Activated naive CD8-positive, alpha-beta T cell treated with anti-CD3 and anti-CD28 coated beads, Interleukin-2, amount 50 U/mL, for 24 hours (primary cell): ENCODE data around the gene UAP1L1.
"Not testable (repeated sequence)": the region's sequence is repeated elsewhere in the genome, so short reads cannot be mapped to it uniquely, and the experiment has no call there.

ENCODE experiments used
- ATAC-seq: fragments of 150-1000 bp; cut with Tn5 transposase; one replicate; pipeline ENCODE4 v1.10.0; 2021
- DNase-seq: peaks from one replicate; pipeline ENCODE4 v3.0.0; 2021
- H3K27ac Mint-ChIP-seq: one replicate; pipeline ENCODE4 v1.8.0; 2021; ENCODE audit warnings: mild to moderate bottlenecking, mixed read lengths
- H3K27me3 Mint-ChIP-seq: one replicate; pipeline ENCODE4 v1.8.0; 2021; ENCODE audit warnings: mixed read lengths
- H3K36me3 Mint-ChIP-seq: one replicate; pipeline ENCODE4 v1.8.0; 2021; ENCODE audit warnings: low read depth, mixed read lengths
- H3K4me1 Mint-ChIP-seq: one replicate; pipeline ENCODE4 v1.8.0; 2021; ENCODE audit warnings: mixed read lengths
- H3K4me3 Mint-ChIP-seq: one replicate; pipeline ENCODE4 v1.8.0; 2021; ENCODE audit warnings: mild to moderate bottlenecking, moderate library complexity, mixed read lengths
- H3K9me3 Mint-ChIP-seq: one replicate; pipeline ENCODE4 v1.8.0; 2021; ENCODE audit warnings: mixed read lengths

Gene UAP1L1

DNA sequence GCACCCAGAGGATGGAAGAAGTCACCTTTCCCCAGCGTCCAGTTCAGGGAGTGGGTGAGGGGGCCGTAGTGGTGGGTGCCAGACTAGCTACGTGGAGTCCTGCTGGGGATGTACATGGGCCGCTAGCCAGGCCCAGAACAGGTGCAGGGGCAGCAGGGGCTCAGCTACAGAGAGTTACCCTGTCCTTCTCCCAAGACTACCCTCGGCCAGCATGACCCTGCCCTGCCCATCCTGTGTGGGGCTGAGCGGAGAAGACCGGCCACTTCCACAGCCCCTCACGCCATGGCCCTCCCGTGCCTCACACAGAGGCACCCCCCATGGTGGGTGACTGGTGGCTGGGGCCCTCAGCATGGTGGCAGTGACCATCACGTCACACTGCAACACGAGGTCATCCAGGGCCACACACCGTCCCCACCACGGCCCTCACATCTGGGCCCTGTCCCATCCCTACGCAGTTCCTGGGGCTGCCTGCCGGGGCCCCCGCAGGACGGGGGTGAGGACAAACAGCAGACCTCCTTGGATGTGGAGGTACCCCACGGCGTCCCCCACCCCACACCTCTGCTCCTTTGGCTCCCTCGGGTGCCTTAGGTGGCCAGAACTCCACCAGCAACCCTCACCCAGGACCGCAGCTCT is 38.2 kb downstream of the UAP1L1 start:
- Mint-ChIP-seq H3K4me1 (peaks cover 16% of the 10 kb centered on the region), H3K27ac (no peak overlapping the region), H3K4me3 (peak overlapping the region; percentile 21), H3K9me3 (no peaks in the 10 kb centered on the region), H3K36me3 (peaks cover 5% of the 10 kb centered on the region), H3K27me3 (no peaks in the 10 kb centered on the region)
- DNase-seq (no peak), ATAC-seq (no peak)

- H3K4me3 Mint-ChIP-seq, result no peak overlapping the region
- H3K27ac Mint-ChIP-seq, result no peak overlapping the region
- H3K9me3 Mint-ChIP-seq, result no peaks in the 10 kb centered on the region
These were observed 38.8 kb downstream of the UAP1L1 start for GRCh38 chr9:137116027-137116507.

DNA sequence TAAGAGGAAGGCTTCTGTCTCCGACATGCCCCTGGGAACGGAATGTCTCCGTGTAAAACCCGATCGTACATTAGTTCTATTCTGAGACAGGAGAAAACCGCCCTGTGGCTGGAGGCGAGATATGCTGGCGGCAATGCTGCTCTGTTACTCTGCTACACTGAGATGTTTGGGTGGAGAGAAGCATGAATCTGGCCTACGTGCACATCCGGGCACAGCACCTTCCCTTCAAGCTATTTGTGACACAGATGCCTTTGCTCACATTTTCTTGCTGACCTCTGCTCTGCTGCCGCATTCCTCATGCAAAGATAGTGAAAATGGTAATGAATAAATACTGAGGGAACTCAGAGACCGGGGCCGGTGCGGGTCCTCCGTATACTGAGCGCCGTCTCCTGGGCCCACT is 39.4 kb downstream of the UAP1L1 start:
- Mint-ChIP-seq H3K36me3 (peaks cover 2% of the 10 kb centered on the region), H3K4me1 (peaks cover 18% of the 10 kb centered on the region), H3K27me3 (no peaks in the 10 kb centered on the region), H3K27ac (no peak overlapping the region), H3K4me3 (no peak overlapping the region), H3K9me3 (no peaks in the 10 kb centered on the region)
- no peak for DNase-seq
- ATAC-seq, result no peak

More at GRCh38 chr9:137116027-137116507, 38.8 kb downstream of the UAP1L1 start:
- ATAC-seq (no peak), DNase-seq (no peak)
- peaks cover 2% of the 10 kb centered on the region for H3K36me3 Mint-ChIP-seq
- no peaks in the 10 kb centered on the region for H3K27me3 Mint-ChIP-seq
- peaks cover 16% of the 10 kb centered on the region for H3K4me1 Mint-ChIP-seq

DNA sequence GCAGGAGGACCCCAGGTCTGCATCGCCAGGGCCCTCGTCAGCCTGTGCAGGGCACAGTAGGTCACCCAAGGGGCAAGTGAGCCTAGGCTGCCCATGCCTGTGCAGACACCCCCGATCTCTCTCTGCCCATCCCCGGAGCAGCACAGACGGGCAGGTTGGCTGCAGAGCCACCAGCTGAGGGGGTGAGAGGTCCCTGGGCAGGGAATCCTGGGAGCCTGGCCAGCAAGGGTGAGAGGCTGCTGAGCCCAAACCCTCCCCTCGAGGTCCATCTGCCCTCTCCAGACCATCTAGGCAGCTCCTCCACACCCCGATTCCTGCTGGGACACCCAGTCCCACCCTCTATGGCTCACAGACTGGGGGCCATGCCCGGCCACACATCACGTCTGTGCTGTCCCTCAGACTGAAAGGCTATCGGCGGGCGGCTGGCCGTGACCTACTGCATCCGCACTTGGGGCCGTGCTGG is 40.0 kb downstream of the UAP1L1 start:
- Mint-ChIP-seq H3K27me3 (no peaks in the 10 kb centered on the region), H3K36me3 (peaks cover 2% of the 10 kb centered on the region), H3K27ac (no peak overlapping the region), H3K4me3 (no peak overlapping the region), H3K4me1 (peaks cover 23% of the 10 kb centered on the region), H3K9me3 (no peaks in the 10 kb centered on the region)
- DNase-seq, result no peak
- ATAC-seq, result no peak

GRCh38 chr9:137118092-137118603 is 40.8 kb downstream of the UAP1L1 start:
- H3K9me3 Mint-ChIP-seq, H3K27ac Mint-ChIP-seq, H3K27me3 Mint-ChIP-seq, H3K4me3 Mint-ChIP-seq, H3K36me3 Mint-ChIP-seq, DNase-seq, ATAC-seq: not testable (repeated sequence)
- H3K4me1 Mint-ChIP-seq, result peaks cover 25% of the 10 kb centered on the region

- H3K4me3 Mint-ChIP-seq, H3K27ac Mint-ChIP-seq, ATAC-seq, H3K27me3 Mint-ChIP-seq, DNase-seq, H3K9me3 Mint-ChIP-seq, H3K36me3 Mint-ChIP-seq: not testable (repeated sequence)
- H3K4me1 Mint-ChIP-seq, result peaks cover 37% of the 10 kb centered on the region
These were observed 44.8 kb downstream of the UAP1L1 start for GRCh38 chr9:137121927-137122795.

- ATAC-seq, H3K27me3 Mint-ChIP-seq, H3K4me3 Mint-ChIP-seq, H3K9me3 Mint-ChIP-seq, DNase-seq, H3K27ac Mint-ChIP-seq, H3K36me3 Mint-ChIP-seq: not testable (repeated sequence)
- H3K4me1 Mint-ChIP-seq, result peaks cover 42% of the 10 kb centered on the region
These were observed 45.6 kb downstream of the UAP1L1 start for GRCh38 chr9:137122796-137123467.

GRCh38 chr9:137123468-137123837 is 46.1 kb downstream of the UAP1L1 start:
- peaks cover 8% of the 10 kb centered on the region for H3K36me3 Mint-ChIP-seq
- H3K27ac Mint-ChIP-seq, result no peak overlapping the region
- H3K4me1 Mint-ChIP-seq, result peaks cover 46% of the 10 kb centered on the region

GRCh38 chr9:137123952-137124462 is 46.7 kb downstream of the UAP1L1 start:
- not testable (repeated sequence) for H3K27ac Mint-ChIP-seq

More at GRCh38 chr9:137123468-137123837, 46.1 kb downstream of the UAP1L1 start:
- no peak for DNase-seq
- Mint-ChIP-seq H3K4me3 (no peak overlapping the region), H3K9me3 (no peaks in the 10 kb centered on the region), H3K27me3 (no peaks in the 10 kb centered on the region)
- no peak for ATAC-seq

GRCh38 chr9:137126786-137127185 is 49.5 kb downstream of the UAP1L1 start:
- H3K36me3 Mint-ChIP-seq, result peaks cover 12% of the 10 kb centered on the region
- peaks cover 4% of the 10 kb centered on the region for H3K27me3 Mint-ChIP-seq
- peak overlapping the region; percentile 91 for H3K27ac Mint-ChIP-seq
- H3K4me3 Mint-ChIP-seq, result peak overlapping the region; percentile 91
- H3K4me1 Mint-ChIP-seq, result peaks cover 42% of the 10 kb centered on the region
- no peaks in the 10 kb centered on the region for H3K9me3 Mint-ChIP-seq
- DNase-seq, result no peak
- ATAC-seq, result no peak

More at GRCh38 chr9:137123952-137124462, 46.7 kb downstream of the UAP1L1 start:
- H3K9me3 Mint-ChIP-seq, DNase-seq, H3K4me3 Mint-ChIP-seq, H3K27me3 Mint-ChIP-seq, ATAC-seq: not testable (repeated sequence)
- H3K36me3 Mint-ChIP-seq, result peaks cover 12% of the 10 kb centered on the region
- H3K4me1 Mint-ChIP-seq, result peaks cover 47% of the 10 kb centered on the region

DNA sequence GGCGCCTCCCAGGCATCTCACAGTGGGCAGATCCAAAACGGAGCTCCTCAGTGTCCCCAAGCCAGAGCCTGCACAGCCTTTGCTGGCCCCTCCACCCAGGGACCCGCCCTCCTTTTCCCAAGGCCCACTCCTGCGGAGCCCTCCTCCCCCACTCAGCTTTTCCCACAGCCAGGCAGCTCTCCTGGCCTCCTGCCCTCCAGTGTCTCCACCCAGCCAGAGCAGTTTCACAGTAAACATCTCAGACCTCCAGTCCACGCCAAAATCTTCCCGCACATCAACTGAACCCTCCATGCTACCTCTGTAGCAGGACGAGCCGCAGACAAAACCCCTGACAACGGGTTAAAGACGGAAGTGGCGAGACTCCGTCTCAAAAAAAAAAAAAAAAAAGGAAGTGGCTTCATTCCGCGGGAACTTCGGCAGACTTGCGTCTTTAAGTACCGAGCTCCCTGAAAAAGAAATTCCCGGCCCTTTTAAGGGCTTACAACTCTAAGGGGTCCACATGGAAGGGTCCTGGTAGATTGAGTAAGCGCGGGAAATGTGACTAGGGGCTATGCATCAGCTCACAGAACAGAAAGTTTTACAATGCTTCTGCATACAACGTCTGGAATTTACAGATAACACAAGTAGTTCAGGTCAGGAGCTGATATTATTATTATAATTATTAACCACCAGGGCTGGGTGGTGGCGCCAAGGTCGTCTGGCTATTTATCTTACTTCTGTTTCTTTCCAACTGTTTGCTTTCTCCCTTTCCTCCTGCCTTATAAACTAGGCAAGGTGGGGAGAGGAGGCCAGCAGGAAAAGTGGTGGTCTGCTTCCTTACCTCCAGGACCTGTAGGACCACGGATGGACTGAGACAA is 50.2 kb downstream of the UAP1L1 start:
- Mint-ChIP-seq H3K36me3 (peaks cover 12% of the 10 kb centered on the region), H3K27me3 (peaks cover 4% of the 10 kb centered on the region), H3K4me3 (peak overlapping the region; percentile 91), H3K27ac (peak overlapping the region; percentile 91), H3K4me1 (peaks cover 35% of the 10 kb centered on the region), H3K9me3 (no peaks in the 10 kb centered on the region)
- DNase-seq, result peak; percentile 28
- ATAC-seq, result no peak

- no peak for ATAC-seq
- peaks cover 12% of the 10 kb centered on the region for H3K36me3 Mint-ChIP-seq
These were observed 51.0 kb downstream of the UAP1L1 start for GRCh38 chr9:137128158-137128861.

GRCh38 chr9:137128862-137129455 is 51.6 kb downstream of the UAP1L1 start:
- Mint-ChIP-seq H3K9me3 (no peaks in the 10 kb centered on the region), H3K27ac (peak overlapping the region; percentile 91), H3K4me1 (peaks cover 28% of the 10 kb centered on the region), H3K27me3 (peaks cover 4% of the 10 kb centered on the region), H3K36me3 (peaks cover 12% of the 10 kb centered on the region), H3K4me3 (peak overlapping the region; percentile 91)
- no peak for ATAC-seq
- DNase-seq, result peak; percentile 36

More at GRCh38 chr9:137128158-137128861, 51.0 kb downstream of the UAP1L1 start:
- no peaks in the 10 kb centered on the region for H3K9me3 Mint-ChIP-seq
- peaks cover 4% of the 10 kb centered on the region for H3K27me3 Mint-ChIP-seq
- DNase-seq, result peak; percentile 38
- H3K4me1 Mint-ChIP-seq, result peaks cover 31% of the 10 kb centered on the region
- peak overlapping the region; percentile 91 for H3K27ac Mint-ChIP-seq
- H3K4me3 Mint-ChIP-seq, result peak overlapping the region; percentile 91
